ENCODE data around the gene LRRK1.

The LRRK1 gene

DNA sequence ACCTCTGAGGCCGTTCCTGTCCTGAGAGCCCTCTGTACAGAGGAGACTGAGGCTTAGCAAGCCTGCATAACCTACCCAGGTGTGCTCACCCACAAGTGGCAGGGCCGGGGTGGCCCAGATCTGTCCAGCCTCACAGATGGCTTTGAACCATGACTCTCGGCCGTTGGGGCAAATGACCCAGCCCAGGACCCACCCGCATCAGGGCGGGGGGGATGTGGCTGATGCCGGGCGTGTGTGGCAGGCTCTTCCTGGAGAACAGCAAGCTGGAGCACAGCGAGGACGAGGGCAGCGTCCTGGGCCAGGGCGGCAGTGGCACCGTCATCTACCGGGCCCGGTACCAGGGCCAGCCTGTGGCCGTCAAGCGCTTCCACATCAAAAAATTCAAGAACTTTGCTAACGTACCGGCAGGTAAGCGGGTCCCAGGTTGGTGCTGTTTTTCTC lies 133.5 kb downstream of the LRRK1 start:
- no peak for FAIRE-seq
- no peak for DNase-seq (ENCODE audit: insufficient read length, low spot score)
- no peak for TF ChIP-seq POLR2AphosphoS5 (IDR thresholded peaks at IDR 0.05; ENCODE audit: low read depth, low read length)
- TF ChIP-seq POU2F2 (IDR thresholded peaks at IDR 0.05; ENCODE audit: low read depth, low read length): no peak
- TF ChIP-seq PAX5 (IDR thresholded peaks at IDR 0.05; ENCODE audit: insufficient read depth, low read length, severe bottlenecking): no peak
- TF ChIP-seq POLR2A (IDR thresholded peaks at IDR 0.05; ENCODE audit: low read depth, low read length): no peak
- TF ChIP-seq TAF1 (IDR thresholded peaks at IDR 0.05; ENCODE audit: low read depth, low read length): no peak
- TF ChIP-seq SPI1 (IDR thresholded peaks at IDR 0.05; ENCODE audit: low read depth, low read length): no peak

DNA sequence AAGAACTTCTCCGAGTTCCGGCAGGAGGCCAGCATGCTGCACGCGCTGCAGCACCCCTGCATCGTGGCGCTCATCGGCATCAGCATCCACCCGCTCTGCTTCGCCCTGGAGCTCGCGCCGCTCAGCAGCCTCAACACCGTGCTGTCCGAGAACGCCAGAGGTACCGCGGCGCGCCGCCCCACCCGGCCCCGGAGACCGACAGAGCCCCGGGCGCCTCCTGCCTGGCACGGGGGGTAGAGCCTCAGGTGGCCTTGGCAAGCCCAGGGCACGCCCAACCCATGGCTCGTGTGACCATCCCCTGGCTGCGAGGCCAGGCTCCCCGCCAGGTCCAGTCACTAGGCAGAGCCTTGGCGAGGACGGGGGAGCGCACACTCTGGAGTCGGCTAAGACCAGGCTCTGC lies 134.1 kb downstream of the LRRK1 start:
- DNase-seq (ENCODE audit: insufficient read length, low spot score): no peak
- no peak for TF ChIP-seq POLR2A (IDR thresholded peaks at IDR 0.05; ENCODE audit: low read depth, low read length)
- no peak for TF ChIP-seq POU2F2 (IDR thresholded peaks at IDR 0.05; ENCODE audit: low read depth, low read length)
- TF ChIP-seq PAX5 (IDR thresholded peaks at IDR 0.05; ENCODE audit: insufficient read depth, low read length, severe bottlenecking): no peak
- no peak for TF ChIP-seq POLR2AphosphoS5 (IDR thresholded peaks at IDR 0.05; ENCODE audit: low read depth, low read length)
- no peak for TF ChIP-seq SPI1 (IDR thresholded peaks at IDR 0.05; ENCODE audit: low read depth, low read length)
- TF ChIP-seq TAF1 (IDR thresholded peaks at IDR 0.05; ENCODE audit: low read depth, low read length): no peak
- no peak for FAIRE-seq

DNA sequence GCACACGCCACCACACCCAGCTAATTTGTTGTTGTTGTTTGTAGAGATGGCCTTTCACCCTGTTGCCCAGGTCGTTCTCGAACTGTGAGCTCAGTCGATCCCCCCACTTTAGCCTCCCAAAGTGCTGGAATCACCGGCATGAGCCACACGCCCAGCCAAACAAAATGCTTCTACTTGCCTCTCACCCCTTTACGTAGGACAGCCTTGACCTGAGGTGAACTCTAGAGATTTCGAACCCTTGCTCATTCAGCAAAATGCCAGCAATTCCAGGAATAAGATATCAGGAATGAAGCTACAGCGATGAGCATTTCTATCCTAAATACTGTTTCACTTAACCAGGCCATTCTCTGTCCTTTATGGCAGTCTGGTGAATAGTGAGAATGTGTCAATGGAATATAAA lies 135.0 kb downstream of the LRRK1 start:
- FAIRE-seq (no peak), DNase-seq (ENCODE audit: insufficient read length, low spot score) (no peak)
- TF ChIP-seq SPI1 (IDR thresholded peaks at IDR 0.05; ENCODE audit: low read depth, low read length) (no peak), POLR2A (IDR thresholded peaks at IDR 0.05; ENCODE audit: low read depth, low read length) (no peak), POU2F2 (IDR thresholded peaks at IDR 0.05; ENCODE audit: low read depth, low read length) (no peak), PAX5 (IDR thresholded peaks at IDR 0.05; ENCODE audit: insufficient read depth, low read length, severe bottlenecking) (no peak), POLR2AphosphoS5 (IDR thresholded peaks at IDR 0.05; ENCODE audit: low read depth, low read length) (no peak), TAF1 (IDR thresholded peaks at IDR 0.05; ENCODE audit: low read depth, low read length) (no peak)

DNA sequence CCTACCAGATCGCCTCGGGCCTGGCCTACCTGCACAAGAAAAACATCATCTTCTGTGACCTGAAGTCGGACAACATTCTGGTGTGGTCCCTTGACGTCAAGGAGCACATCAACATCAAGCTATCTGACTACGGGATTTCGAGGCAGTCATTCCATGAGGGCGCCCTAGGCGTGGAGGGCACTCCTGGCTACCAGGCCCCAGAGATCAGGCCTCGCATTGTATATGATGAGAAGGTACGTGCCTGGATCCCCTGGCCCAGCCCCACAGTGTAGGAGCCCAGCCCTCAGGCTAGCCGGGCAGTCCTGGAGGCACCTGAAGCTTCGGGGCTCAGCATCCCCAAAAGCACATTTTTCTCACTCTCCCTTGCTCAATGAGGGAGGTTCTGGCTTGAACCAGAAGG lies 135.8 kb downstream of the LRRK1 start:
- DNase-seq (ENCODE audit: insufficient read length, low spot score) (no peak), FAIRE-seq (no peak)
- TF ChIP-seq PAX5 (IDR thresholded peaks at IDR 0.05; ENCODE audit: insufficient read depth, low read length, severe bottlenecking) (no peak), TAF1 (IDR thresholded peaks at IDR 0.05; ENCODE audit: low read depth, low read length) (no peak), POLR2AphosphoS5 (IDR thresholded peaks at IDR 0.05; ENCODE audit: low read depth, low read length) (no peak), POU2F2 (IDR thresholded peaks at IDR 0.05; ENCODE audit: low read depth, low read length) (no peak), SPI1 (IDR thresholded peaks at IDR 0.05; ENCODE audit: low read depth, low read length) (no peak), POLR2A (IDR thresholded peaks at IDR 0.05; ENCODE audit: low read depth, low read length) (no peak)

DNA sequence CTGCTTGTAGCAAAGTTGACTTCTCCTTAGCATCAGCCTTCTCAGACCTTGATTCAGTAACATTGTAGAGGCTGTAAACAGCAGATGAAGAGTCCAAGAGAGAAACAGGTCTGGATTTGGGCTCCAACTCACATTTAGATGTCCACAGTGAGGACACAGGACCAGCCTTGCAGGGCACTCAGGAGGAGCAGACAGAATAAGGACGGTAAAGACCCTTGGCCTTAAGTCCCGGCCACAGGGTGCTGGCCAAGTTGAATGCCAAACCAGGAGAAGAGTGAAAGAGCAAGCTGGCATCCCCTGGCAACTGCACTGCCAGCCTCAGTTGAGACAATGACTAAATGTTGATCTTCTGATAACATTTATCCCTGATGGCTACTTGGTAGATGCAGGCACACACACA lies 136.3 kb downstream of the LRRK1 start:
- no peak for FAIRE-seq
- no peak for DNase-seq (ENCODE audit: insufficient read length, low spot score)
- TF ChIP-seq TAF1 (IDR thresholded peaks at IDR 0.05; ENCODE audit: low read depth, low read length) (no peak), POLR2AphosphoS5 (IDR thresholded peaks at IDR 0.05; ENCODE audit: low read depth, low read length) (no peak), POLR2A (IDR thresholded peaks at IDR 0.05; ENCODE audit: low read depth, low read length) (no peak), POU2F2 (IDR thresholded peaks at IDR 0.05; ENCODE audit: low read depth, low read length) (no peak)

DNA sequence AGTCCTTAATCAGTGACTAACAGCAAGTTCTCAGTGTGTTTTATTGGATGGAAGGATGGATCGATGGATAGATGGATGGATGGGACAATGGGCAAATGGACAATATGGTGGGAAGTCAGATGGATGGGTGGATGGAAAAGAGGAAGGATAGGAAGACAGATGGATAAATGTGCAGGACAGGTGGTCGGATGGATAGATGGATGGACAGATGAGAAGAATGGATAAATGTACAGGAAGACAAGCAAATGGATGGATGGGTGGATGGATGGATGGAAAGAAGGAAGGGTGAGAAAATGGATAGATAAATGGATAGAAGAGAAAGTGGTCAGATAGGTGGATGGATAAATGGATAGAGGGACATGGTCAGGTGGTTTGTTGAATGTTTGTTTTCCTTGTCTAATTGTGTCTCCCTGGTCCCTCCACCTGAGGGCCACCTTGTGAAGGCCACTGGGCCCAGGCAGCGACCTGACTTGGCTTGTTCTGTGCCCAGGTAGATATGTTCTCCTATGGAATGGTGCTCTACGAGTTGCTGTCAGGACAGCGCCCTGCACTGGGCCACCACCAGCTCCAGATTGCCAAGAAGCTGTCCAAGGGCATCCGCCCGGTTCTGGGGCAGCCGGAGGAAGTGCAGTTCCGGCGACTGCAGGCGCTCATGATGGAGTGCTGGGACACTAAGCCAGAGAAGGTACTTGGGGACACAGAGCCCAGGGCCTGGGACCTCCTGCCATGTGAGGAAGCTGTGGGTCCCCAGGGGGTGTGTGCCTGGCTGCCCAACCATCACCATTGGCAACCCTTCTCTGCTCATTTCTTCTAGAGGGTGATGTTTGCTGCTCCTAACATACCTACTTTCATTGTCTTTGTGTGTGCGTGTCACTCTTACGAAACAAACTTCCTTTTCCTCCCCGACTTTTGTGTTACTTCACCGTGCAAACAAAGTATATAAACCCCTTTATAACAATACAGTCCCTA lies 137.5 kb downstream of the LRRK1 start:
- FAIRE-seq: peak; percentile 23

DNA sequence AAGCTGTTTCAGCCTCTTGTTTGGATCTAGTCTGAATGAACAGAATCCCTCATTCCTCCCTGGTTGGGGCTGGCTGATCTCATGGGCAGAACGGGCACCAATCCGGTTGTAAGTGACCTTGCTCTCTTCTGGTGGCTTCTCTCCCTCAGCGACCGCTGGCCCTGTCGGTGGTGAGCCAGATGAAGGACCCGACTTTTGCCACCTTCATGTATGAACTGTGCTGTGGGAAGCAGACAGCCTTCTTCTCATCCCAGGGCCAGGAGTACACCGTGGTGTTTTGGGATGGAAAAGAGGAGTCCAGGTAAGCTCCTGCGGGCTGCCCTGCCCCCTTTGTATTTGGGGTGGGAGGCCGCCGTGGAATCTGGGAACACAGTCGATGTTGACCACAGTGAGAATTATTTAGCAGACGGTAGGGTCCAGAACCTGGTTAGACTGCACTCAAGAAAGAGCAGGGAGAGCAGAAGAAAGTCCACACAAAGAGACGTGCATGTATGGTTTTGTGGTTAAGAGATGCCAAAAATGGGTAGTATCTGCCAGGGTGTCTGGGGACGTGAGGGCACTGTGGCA lies 138.8 kb downstream of the LRRK1 start:
- TF ChIP-seq POLR2A (IDR thresholded peaks at IDR 0.05; ENCODE audit: low read depth, low read length) (no peak), POLR2AphosphoS5 (IDR thresholded peaks at IDR 0.05; ENCODE audit: low read depth, low read length) (no peak), SPI1 (IDR thresholded peaks at IDR 0.05; ENCODE audit: low read depth, low read length) (no peak), TAF1 (IDR thresholded peaks at IDR 0.05; ENCODE audit: low read depth, low read length) (no peak), POU2F2 (IDR thresholded peaks at IDR 0.05; ENCODE audit: low read depth, low read length) (no peak), PAX5 (IDR thresholded peaks at IDR 0.05; ENCODE audit: insufficient read depth, low read length, severe bottlenecking) (no peak)
- FAIRE-seq: no peak

More for the DNA sequence above, 137.5 kb downstream of the LRRK1 start:
- DNase-seq (ENCODE audit: insufficient read length, low spot score): no peak
- TF ChIP-seq POLR2A (IDR thresholded peaks at IDR 0.05; ENCODE audit: low read depth, low read length) (no peak), TAF1 (IDR thresholded peaks at IDR 0.05; ENCODE audit: low read depth, low read length) (no peak), SPI1 (IDR thresholded peaks at IDR 0.05; ENCODE audit: low read depth, low read length) (no peak), POU2F2 (IDR thresholded peaks at IDR 0.05; ENCODE audit: low read depth, low read length) (no peak), PAX5 (IDR thresholded peaks at IDR 0.05; ENCODE audit: insufficient read depth, low read length, severe bottlenecking) (no peak), POLR2AphosphoS5 (IDR thresholded peaks at IDR 0.05; ENCODE audit: low read depth, low read length) (no peak)

DNA sequence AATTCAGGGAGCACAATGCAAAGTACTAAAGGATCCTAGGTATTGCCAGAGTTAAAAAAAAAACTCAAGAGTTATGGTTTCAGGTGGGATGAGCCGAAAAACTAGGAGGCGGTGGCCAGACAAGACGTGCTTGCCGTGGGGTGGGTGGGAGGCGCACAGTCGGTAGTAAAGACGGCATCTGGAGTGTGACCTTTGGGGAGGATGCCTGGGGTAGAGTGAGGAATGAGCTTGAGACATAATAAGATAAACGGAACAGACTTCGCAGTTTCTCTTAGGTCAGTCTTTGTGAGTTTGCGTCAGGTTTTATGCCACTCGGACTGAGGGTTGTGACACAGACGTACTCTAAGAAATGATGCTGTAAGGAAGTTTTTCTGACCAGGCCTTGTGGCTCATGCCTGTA lies 139.6 kb downstream of the LRRK1 start:
- FAIRE-seq: no peak
- no peak for DNase-seq (ENCODE audit: insufficient read length, low spot score)
- TF ChIP-seq TAF1 (IDR thresholded peaks at IDR 0.05; ENCODE audit: low read depth, low read length) (no peak), POLR2A (IDR thresholded peaks at IDR 0.05; ENCODE audit: low read depth, low read length) (no peak), PAX5 (IDR thresholded peaks at IDR 0.05; ENCODE audit: insufficient read depth, low read length, severe bottlenecking) (no peak), POU2F2 (IDR thresholded peaks at IDR 0.05; ENCODE audit: low read depth, low read length) (no peak), POLR2AphosphoS5 (IDR thresholded peaks at IDR 0.05; ENCODE audit: low read depth, low read length) (no peak), SPI1 (IDR thresholded peaks at IDR 0.05; ENCODE audit: low read depth, low read length) (no peak)

More for the DNA sequence above, 138.8 kb downstream of the LRRK1 start:
- no peak for DNase-seq (ENCODE audit: insufficient read length, low spot score)

Data from GM12891 (cell line).